ENCODE measurements around the gene GRID2IP. TPM values are rescaled to one million over a fixed set of nuclear protein-coding genes. Genes with fewer than 3 reads are reported as not detected.
A peak's percentile ranks its signal among the peaks of the same experiment; 100 is the strongest.

GRID2IP gene
- total and polyA plus RNA-seq, 2 of the 13 experiments (the other 11 are each of a cell fraction or from before 2014, with no cell fraction given), result 0.03 TPM; not detected in 1

DNA sequence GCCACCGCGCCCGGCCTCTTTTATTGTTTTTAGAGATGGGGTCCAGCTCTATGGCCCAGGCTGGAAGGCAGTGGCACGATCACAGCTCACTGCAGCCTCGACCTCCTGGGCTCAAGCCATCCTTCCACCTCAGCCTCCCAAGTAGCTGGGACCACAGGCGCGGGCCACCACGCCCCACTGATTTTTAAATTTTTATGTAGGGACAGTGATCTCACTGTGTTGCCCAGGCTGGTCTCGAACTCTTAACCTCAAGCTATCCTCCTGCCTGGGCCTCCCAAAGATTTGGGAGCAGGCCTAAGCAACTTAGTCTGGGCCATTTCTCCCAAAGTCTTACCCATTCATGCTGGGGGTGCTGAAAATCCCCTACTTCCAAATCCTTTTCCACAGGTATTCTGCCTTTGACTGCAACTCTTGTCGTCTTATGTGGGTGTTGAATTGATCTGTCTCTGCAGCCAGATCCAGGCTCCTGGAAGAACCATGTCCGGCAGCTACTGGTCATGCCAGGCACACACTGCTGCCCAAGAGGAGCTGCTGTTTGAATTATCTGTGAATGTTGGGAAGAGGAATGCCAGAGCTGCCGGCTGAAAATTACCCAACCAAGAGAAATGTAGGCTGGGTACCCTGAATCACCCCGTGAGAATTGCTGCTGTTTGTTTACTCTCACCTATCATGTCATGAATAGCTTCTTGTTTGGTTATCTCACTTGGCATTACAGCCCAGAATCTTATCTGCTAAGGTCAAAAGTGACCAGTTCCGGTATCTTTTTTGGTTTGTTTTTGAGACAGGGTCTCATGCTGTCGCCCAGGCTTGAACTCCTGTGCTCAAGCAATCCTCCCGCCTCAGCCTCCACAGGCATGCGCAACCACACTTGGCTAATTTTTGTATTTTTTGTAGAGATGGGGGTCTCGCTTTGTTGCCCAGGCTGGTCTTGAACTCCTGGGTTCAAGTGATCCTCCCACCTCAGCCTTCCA is 27.1 kb upstream of the GRID2IP start (continued):
- TF ChIP-seq KDM1A (CRISPR knock-in tag; IDR thresholded peaks at IDR 0.05) (no peak), HNRNPH1 (optimal IDR thresholded peaks at IDR 0.05; ENCODE audit: low read depth, low read length) (no peak), MXD4 (CRISPR knock-in tag; IDR thresholded peaks at IDR 0.05) (0 out of 2 replicates have a peak, but pooled peaks have one; percentile 32), KAT2B (IDR thresholded peaks at IDR 0.05; ENCODE audit: borderline replicate concordance, low read depth, low read length) (no peak), ZBTB7B (CRISPR knock-in tag; IDR thresholded peaks at IDR 0.05) (peak; percentile 67; the same call in 1 of the 2 replicates), SNRNP70 (IDR thresholded peaks at IDR 0.05; ENCODE audit: low read depth, low read length) (no peak), ELF3 (CRISPR knock-in tag; IDR thresholded peaks at IDR 0.05) (peak; percentile 84), NR2F1 (CRISPR knock-in tag; IDR thresholded peaks at IDR 0.05) (peak; percentile 64 to 67; a peak in 3 of 4 replicates), ZNF841 (CRISPR knock-in tag; IDR thresholded peaks at IDR 0.05; ENCODE audit: borderline replicate concordance) (no peak), CHD4 (IDR thresholded peaks at IDR 0.05; ENCODE audit: borderline replicate concordance, low read length) (peak; percentile 56; the same call in 1 of the 2 replicates), TBL1XR1 (IDR thresholded peaks at IDR 0.05; ENCODE audit: borderline replicate concordance, low read length, partially characterized antibody) (no peak), ZNF616 (CRISPR knock-in tag; IDR thresholded peaks at IDR 0.05; ENCODE audit: low read depth) (no peak), MTF2 (CRISPR knock-in tag; IDR thresholded peaks at IDR 0.05; ENCODE audit: borderline replicate concordance) (no peak), FOXA3 (CRISPR knock-in tag; IDR thresholded peaks at IDR 0.05) (peak; percentile 93), NKX3-1 (CRISPR knock-in tag; IDR thresholded peaks at IDR 0.05) (no peak), ZNF331 (CRISPR knock-in tag; IDR thresholded peaks at IDR 0.05) (peak; percentile 63)
- TF ChIP-seq, protein P1, sequence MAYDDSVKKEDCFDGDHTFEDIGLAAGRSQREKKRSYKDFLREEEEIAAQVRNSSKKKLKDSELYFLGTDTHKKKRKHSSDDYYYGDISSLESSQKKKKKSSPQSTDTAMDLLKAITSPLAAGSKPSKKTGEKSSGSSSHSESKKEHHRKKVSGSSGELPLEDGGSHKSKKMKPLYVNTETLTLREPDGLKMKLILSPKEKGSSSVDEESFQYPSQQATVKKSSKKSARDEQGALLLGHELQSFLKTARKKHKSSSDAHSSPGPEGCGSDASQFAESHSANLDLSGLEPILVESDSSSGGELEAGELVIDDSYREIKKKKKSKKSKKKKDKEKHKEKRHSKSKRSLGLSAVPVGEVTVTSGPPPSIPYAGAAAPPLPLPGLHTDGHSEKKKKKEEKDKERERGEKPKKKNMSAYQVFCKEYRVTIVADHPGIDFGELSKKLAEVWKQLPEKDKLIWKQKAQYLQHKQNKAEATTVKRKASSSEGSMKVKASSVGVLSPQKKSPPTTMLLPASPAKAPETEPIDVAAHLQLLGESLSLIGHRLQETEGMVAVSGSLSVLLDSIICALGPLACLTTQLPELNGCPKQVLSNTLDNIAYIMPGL (CRISPR knock-in tag; IDR thresholded peaks at IDR 0.05; ENCODE audit: borderline replicate concordance in 1 of 2, low read depth in 1 of 2), result peak; percentile 7 to 20; a peak in 1 of 4 replicates
- TF ChIP-seq, protein P2, sequence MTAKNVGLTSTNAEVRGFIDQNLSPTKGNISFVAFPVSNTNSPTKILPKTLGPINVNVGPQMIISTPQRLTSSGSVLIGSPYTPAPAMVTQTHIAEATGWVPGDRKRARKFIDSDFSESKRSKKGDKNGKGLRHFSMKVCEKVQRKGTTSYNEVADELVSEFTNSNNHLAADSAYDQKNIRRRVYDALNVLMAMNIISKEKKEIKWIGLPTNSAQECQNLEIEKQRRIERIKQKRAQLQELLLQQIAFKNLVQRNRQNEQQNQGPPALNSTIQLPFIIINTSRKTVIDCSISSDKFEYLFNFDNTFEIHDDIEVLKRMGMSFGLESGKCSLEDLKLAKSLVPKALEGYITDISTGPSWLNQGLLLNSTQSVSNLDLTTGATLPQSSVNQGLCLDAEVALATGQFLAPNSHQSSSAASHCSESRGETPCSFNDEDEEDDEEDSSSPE (CRISPR knock-in tag; IDR thresholded peaks at IDR 0.05), result peak; percentile 52
- TF ChIP-seq, protein P3, sequence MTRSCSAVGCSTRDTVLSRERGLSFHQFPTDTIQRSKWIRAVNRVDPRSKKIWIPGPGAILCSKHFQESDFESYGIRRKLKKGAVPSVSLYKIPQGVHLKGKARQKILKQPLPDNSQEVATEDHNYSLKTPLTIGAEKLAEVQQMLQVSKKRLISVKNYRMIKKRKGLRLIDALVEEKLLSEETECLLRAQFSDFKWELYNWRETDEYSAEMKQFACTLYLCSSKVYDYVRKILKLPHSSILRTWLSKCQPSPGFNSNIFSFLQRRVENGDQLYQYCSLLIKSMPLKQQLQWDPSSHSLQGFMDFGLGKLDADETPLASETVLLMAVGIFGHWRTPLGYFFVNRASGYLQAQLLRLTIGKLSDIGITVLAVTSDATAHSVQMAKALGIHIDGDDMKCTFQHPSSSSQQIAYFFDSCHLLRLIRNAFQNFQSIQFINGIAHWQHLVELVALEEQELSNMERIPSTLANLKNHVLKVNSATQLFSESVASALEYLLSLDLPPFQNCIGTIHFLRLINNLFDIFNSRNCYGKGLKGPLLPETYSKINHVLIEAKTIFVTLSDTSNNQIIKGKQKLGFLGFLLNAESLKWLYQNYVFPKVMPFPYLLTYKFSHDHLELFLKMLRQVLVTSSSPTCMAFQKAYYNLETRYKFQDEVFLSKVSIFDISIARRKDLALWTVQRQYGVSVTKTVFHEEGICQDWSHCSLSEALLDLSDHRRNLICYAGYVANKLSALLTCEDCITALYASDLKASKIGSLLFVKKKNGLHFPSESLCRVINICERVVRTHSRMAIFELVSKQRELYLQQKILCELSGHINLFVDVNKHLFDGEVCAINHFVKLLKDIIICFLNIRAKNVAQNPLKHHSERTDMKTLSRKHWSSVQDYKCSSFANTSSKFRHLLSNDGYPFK (CRISPR knock-in tag; IDR thresholded peaks at IDR 0.05; ENCODE audit: borderline replicate concordance), result no peak
